WERI-Rb-1 (cell line): ENCODE results near the gene CPT1C.
A peak's percentile ranks its signal among the peaks of the same experiment; 100 is the strongest.

Experiments
- DNase-seq: peaks from one replicate; pipeline ENCODE4 v3.0.0-alpha.2; 2020
- H3K27ac ChIP-seq: fragments of 250-450 bp; sonication (Bioruptor Pico); 2 replicates; pipeline ENCODE4 v1.5.1; 2020; ENCODE audit warnings: mild to moderate bottlenecking, moderate library complexity
- H3K27me3 ChIP-seq: fragments of 250-450 bp; sonication (Bioruptor Pico); 2 replicates; pipeline ENCODE4 v1.5.1; 2021; ENCODE audit warnings: mild to moderate bottlenecking, low read depth, moderate library complexity; ENCODE audit not compliant: insufficient read depth, severe bottlenecking
- H3K36me3 ChIP-seq: fragments of 250-450 bp; sonication (Bioruptor Pico); 2 replicates; pipeline ENCODE4 v1.5.1; 2020; ENCODE audit warnings: mild to moderate bottlenecking, moderate library complexity
- H3K4me3 ChIP-seq: 2 replicates; pipeline ENCODE4 v1.5.1; 2011; ENCODE audit warnings: low read depth, mild to moderate bottlenecking, control low read depth, low read length
- H3K9me3 ChIP-seq: fragments of 250-450 bp; sonication (Bioruptor Pico); 2 replicates; pipeline ENCODE4 v1.5.1; 2021; ENCODE audit warnings: mild to moderate bottlenecking, moderate library complexity; ENCODE audit not compliant: severe bottlenecking
- TF ChIP-seq, protein P1 (sequence below): IDR thresholded peaks from 2 replicates; pipeline ENCODE4 v1.5.1; 2011; ENCODE audit warnings: low read depth, mild to moderate bottlenecking, control low read depth, inconsistent platforms, low read length

CPT1C gene

DNA sequence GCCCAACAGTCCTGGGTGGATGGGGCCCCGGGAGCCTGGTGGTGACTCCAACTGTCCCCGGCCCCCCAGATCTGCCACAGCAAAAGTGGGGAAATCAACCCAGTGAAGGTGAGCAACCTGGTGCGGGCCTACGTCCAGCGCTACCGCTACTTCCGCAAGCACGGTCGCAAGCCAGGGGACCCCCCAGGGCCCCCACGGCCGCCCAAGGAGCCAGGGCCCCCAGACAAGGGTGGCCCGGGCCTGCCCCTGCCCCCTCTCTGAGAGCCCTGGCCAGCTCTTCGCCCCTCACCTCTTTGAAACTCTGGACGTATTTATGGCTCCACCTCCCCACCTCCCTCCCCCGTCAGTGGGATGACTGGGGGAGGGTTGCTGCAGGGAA, 32.8 kb upstream of the CPT1C start:
- H3K36me3 ChIP-seq, result peaks cover 92% of the 10 kb centered on the region
- H3K9me3 ChIP-seq, result no peaks in the 10 kb centered on the region
- DNase-seq, result no peak
- no peak overlapping the region for H3K4me3 ChIP-seq
- TF ChIP-seq, protein P1, sequence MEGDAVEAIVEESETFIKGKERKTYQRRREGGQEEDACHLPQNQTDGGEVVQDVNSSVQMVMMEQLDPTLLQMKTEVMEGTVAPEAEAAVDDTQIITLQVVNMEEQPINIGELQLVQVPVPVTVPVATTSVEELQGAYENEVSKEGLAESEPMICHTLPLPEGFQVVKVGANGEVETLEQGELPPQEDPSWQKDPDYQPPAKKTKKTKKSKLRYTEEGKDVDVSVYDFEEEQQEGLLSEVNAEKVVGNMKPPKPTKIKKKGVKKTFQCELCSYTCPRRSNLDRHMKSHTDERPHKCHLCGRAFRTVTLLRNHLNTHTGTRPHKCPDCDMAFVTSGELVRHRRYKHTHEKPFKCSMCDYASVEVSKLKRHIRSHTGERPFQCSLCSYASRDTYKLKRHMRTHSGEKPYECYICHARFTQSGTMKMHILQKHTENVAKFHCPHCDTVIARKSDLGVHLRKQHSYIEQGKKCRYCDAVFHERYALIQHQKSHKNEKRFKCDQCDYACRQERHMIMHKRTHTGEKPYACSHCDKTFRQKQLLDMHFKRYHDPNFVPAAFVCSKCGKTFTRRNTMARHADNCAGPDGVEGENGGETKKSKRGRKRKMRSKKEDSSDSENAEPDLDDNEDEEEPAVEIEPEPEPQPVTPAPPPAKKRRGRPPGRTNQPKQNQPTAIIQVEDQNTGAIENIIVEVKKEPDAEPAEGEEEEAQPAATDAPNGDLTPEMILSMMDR, result no peak
- no peak overlapping the region for H3K27ac ChIP-seq
- no peaks in the 10 kb centered on the region for H3K27me3 ChIP-seq

DNA sequence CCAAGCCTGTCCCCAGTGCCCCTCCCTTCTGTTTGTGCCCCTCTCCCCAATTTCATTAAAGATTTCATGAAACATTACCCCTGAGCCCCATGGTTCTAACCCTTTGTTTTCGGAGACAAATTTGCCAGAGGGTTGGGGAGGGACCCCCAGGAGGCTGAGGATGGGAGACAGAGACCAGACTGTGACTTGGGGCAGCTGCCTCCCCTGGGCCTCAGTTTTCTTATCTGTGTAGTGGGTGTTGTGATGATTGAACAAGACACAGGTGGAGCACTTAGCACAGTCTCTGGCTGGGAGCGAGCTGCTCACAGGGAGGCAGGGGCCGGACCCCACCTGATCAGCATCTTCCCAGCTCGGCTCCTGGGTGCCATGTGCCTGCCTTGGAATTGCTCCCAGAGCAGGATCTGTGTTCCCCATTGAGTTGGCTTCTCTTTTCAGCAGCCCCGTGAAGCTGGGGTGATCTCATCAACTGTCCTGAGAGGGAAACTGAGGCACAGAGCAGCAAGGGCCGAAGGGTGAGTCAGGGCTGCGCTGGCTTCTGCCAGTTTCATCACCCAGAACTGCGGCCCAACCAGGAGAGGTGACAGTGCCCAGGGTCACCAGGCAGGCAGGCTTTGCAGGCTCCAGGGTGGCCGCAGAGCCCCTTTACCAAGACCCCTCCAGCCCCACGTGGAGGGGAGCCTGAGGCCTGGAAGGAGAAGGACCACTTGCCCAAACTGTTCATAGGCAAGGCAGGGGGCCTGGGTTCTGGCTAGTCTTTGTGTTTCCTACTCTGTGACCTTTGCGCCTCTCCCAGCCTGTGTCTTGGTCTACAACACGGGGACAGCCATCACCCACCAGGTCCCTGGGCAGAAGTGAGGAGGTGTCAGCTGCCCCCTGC, 32.1 kb upstream of the CPT1C start:
- Histone ChIP-seq H3K27me3 (no peaks in the 10 kb centered on the region), H3K9me3 (no peaks in the 10 kb centered on the region), H3K4me3 (no peak overlapping the region), H3K27ac (no peak overlapping the region), H3K36me3 (peaks cover 87% of the 10 kb centered on the region)
- TF ChIP-seq, protein P1, result no peak
- no peak for DNase-seq

DNA sequence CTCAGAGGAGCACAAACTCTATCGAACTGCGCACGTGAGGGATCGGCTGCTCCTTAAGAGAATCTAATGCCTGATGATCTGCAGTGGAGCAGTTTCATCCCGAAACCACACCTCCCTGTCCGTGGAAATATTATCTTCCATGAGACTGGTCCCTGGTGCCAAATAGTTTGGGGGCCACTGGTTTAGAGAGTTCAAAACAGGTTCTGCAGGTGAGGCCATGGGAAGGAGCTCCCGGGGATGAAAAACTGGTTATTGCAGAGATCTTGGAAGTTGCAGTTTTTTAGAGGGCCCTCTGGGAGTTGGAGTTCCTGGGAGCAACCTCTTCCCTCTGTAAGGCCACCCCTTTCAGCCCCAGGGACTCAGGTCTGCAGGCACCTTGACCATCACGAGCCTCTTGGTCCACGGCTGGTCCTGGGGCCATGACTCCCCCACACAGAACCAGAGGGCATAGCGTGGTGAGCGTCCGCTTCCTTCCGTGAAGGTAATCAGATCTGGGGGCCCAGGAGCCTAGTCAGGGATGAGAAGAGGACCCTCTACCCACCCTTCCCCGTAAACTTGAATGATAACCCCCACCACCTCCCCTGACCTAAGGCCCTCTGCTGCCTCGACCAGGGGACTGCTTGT, 30.5 kb upstream of the CPT1C start:
- no peak for DNase-seq
- Histone ChIP-seq H3K27me3 (no peaks in the 10 kb centered on the region), H3K36me3 (peaks cover 72% of the 10 kb centered on the region), H3K9me3 (no peaks in the 10 kb centered on the region), H3K27ac (no peak overlapping the region; the same call in 1 of the 2 replicates), H3K4me3 (no peak overlapping the region)
- TF ChIP-seq, protein P1, result no peak

DNA sequence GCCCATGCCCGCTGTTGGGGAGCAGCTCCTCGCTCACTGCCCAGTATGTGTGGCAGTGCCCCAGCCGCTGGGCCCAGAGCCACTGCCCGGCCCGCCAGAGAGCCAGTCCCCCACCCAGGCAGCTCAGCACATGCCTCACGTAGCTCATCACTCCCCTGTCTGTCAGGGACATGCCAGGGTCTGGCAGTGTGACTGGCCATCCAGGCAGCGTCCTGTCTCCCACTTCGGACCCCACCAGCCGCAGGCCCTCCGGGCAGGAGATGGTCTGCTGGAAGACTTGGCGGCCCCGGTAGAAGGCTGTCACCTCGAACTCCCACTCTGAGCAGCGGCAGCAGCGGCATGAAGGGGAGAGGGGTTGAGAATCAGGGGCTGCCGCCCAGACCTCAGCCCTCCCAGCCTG, 28.9 kb upstream of the CPT1C start:
- Histone ChIP-seq H3K27ac (no peak overlapping the region; the same call in 1 of the 2 replicates), H3K4me3 (no peak overlapping the region), H3K9me3 (no peaks in the 10 kb centered on the region), H3K36me3 (peaks cover 57% of the 10 kb centered on the region), H3K27me3 (no peaks in the 10 kb centered on the region)
- no peak for DNase-seq
- TF ChIP-seq, protein P1, result no peak

DNA sequence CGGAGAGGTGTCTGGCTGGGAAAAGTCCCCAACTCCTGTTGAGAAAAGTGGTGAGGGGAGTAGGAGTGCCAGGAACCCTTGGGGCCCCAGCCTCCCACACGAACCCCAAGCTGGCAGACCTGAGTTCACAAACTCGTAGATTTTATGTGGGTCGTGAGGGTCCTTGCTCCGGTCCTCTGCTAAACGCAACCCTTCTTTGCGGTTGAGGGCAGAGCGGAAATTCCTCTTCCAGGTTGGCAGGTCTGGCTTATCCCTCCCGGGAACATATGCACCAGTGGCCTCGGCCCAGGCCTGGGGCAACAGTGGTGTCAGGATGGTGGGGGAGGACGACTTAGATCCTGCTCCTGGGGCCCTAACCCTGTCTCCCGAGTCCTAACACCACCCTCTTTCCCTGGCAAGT, 27.7 kb upstream of the CPT1C start:
- TF ChIP-seq, protein P1, result no peak
- Histone ChIP-seq H3K36me3 (peaks cover 47% of the 10 kb centered on the region), H3K27ac (peak overlapping the region; percentile 63), H3K27me3 (no peaks in the 10 kb centered on the region), H3K4me3 (no peak overlapping the region), H3K9me3 (no peaks in the 10 kb centered on the region)
- DNase-seq, result no peak
